Spinal cord (tissue), 10 donors: ENCODE data around the gene C21orf58. TPM values are rescaled to one million over a fixed set of nuclear protein-coding genes. Genes with fewer than 3 reads are reported as not detected.
A peak's percentile ranks its signal among the peaks of the same experiment; 100 is the strongest.

ENCODE experiments used
- DNase-seq, 6 donors: peaks; one replicate each; pipeline versions ENCODE4 v3.0.0 to v3.0.0-alpha.2; 2013 to 2015; ENCODE audit warnings: low spot score in 6 of 6, low read depth in 4 of 6
- H3K27ac ChIP-seq: one replicate; pipeline ENCODE4 v1.5.1; 2013; ENCODE audit warnings: low read depth, low read length, control low read depth
- H3K27me3 ChIP-seq: one replicate; pipeline ENCODE4 v1.6.1; 2013; ENCODE audit warnings: low read length; ENCODE audit not compliant: control insufficient read depth, insufficient read depth
- H3K36me3 ChIP-seq: one replicate; pipeline ENCODE4 v1.6.1; 2013; ENCODE audit warnings: low read length; ENCODE audit not compliant: control insufficient read depth, insufficient read depth
- H3K4me1 ChIP-seq: one replicate; pipeline ENCODE4 v1.6.1; 2013; ENCODE audit warnings: low read length; ENCODE audit not compliant: control insufficient read depth, insufficient read depth
- H3K4me3 ChIP-seq: one replicate; pipeline ENCODE4 v1.5.1; 2013; ENCODE audit warnings: low read depth, low read length, control low read depth
- H3K9me3 ChIP-seq: one replicate; pipeline ENCODE4 v1.6.1; 2013; ENCODE audit warnings: low read length; ENCODE audit not compliant: control insufficient read depth, insufficient read depth
- WGBS: methylation state at CpG from one replicate; pipeline ENCODE4 v1.1.5; 2013; ENCODE audit warnings: missing lambda C conversion rate; ENCODE audit not compliant: insufficient coverage; 5-methylcytosine and 5-hydroxymethylcytosine counted together
- polyA plus RNA-seq, 2 donors: library from polyadenylated mRNA; unstranded; fragments of 120-200 nt; gene quantifications; one replicate each; pipeline ENCODE4 v1.2.1, GENCODE V29; 2013; ENCODE audit not compliant: insufficient read length in 2 of 2
- total RNA-seq, 2 donors: library from RNA; depleted of rRNA in 1 of 2; stranded (reverse); fragments of 120-200 nt in 1 of 2; fragments of >200 nt in 1 of 2; gene quantifications; one replicate each; pipeline versions ENCODE4 v1.2.3 to v1.2.4, GENCODE V29; 2013 to 2014
- donor health status: healthy.

C21orf58 gene
- total and polyA plus RNA-seq, 4 donors, result 2.9 to 15.4 (median 9.5) TPM

DNA sequence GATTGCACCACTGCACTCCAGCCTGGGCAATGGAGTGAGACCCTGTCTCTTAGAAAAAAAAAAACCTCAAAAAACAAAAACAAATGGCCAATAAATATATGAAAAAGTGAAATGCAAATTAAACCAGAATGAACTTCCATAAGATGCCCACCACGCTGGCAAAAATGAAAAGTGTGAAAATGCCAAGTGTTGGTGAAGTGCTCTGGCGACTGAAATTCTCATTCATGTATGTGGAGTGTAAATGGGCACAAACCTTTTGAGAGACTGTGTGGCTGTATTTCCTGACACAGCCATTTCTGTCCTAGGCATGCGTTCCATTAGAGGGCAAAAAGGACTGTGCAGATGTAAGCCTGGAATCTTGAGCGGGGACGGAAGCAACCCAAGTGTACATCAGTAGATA lies 19.2 kb downstream of the C21orf58 start:
- no peak overlapping the region for H3K27ac ChIP-seq
- DNase-seq, result no peak
- H3K4me1 ChIP-seq, result no peaks in the 10 kb centered on the region
- H3K27me3 ChIP-seq, result no peaks in the 10 kb centered on the region
- no peaks in the 10 kb centered on the region for H3K9me3 ChIP-seq
- WGBS, result 100% methylated on average over 3 of the region's 5 CpGs
- no peak overlapping the region for H3K4me3 ChIP-seq
- H3K36me3 ChIP-seq, result peaks cover 45% of the 10 kb centered on the region

- Histone ChIP-seq H3K4me3 (no peak overlapping the region), H3K9me3 (no peaks in the 10 kb centered on the region), H3K27ac (no peak overlapping the region), H3K4me1 (peaks cover 11% of the 10 kb centered on the region), H3K27me3 (peaks cover 4% of the 10 kb centered on the region), H3K36me3 (peaks cover 41% of the 10 kb centered on the region)
- no peak for DNase-seq
- 92% methylated on average over 2 of the region's 14 CpGs for WGBS
Observed at GRCh38 chr21:46301759-46302158, 21.9 kb downstream of the C21orf58 start.

DNA sequence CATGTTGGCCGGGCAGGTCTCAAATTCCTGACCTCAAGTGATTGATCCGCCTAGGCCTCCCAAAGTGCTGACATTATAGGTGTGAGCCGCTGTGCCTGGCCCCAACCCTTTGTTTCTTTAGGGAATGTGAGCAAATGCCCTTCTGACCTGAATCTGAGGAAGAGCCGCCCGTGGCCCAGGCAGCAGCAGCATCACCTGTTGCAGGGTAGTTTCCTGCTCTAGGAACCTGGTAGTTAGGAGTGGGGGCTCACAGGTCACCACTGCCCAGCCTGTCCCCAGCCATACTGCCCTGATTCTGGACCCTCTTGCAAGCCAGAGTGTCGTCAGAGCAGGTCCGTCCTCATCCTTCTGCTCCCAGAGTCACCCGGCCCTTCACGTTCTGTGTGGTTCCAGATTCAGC lies 24.5 kb downstream of the C21orf58 start:
- peaks cover 26% of the 10 kb centered on the region for H3K4me1 ChIP-seq
- H3K27me3 ChIP-seq, result peaks cover 4% of the 10 kb centered on the region
- DNase-seq, result no peak
- H3K27ac ChIP-seq, result no peak overlapping the region
- no peak overlapping the region for H3K4me3 ChIP-seq
- H3K9me3 ChIP-seq, result no peaks in the 10 kb centered on the region
- 97% methylated on average over 9 of the region's 9 CpGs for WGBS
- H3K36me3 ChIP-seq, result peaks cover 32% of the 10 kb centered on the region

DNA sequence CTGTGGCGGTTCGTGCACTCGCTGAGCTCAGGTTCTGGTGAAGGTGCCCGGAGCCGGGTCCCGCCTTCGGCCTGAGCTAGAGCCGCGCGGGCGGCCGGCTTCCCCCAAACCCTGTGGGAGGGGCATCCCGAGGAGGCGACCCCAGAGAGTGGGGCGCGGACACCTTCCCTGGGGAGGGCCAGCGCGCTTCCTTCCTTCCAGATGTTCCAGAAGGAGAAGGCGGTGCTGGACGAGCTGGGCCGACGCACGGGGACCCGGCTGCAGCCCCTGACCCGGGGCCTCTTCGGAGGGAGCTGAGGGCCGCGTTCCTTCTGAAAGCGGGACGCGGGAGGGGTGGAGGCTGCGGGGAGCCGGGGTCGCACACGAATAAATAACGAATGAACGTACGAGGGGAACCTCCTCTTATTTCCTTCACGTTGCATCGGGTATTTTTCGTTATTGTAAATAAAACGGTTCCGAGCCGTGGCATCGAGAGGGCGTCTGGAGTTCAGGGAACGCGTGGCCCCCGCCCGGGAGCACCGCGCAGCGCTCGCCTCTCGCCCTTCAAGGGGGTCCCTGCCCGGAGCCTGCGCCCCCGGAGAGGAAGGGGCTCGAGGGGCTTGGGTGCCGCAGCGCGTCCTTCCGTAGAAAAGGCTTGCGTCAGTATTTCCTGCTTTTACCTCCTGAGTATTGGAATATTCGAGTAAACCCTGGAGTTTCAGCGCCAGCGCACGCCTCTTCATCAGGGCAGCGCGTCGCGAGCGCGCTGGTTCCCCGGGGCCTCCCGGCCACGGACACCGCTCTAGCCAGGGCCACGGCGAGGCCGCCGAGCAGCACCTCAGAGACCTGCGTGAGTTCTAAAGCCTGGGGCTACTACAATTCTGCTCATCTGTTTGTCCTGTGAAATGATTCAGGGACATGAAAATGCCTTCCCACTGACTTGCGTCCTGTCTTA lies 26.1 kb downstream of the C21orf58 start:
- peaks cover 26% of the 10 kb centered on the region for H3K4me1 ChIP-seq
- H3K36me3 ChIP-seq, result peaks cover 31% of the 10 kb centered on the region
- peak in 4 of 6 donors; percentile 13 to 56 (median 37) for DNase-seq
- H3K4me3 ChIP-seq, result peak overlapping the region; percentile 43
- WGBS, result 4% methylated on average over 81 of the region's 84 CpGs
- no peak overlapping the region for H3K27ac ChIP-seq
- peaks cover 4% of the 10 kb centered on the region for H3K27me3 ChIP-seq
- H3K9me3 ChIP-seq, result no peaks in the 10 kb centered on the region

- WGBS, result 79% methylated on average over 21 of the region's 29 CpGs
- Histone ChIP-seq H3K9me3 (no peaks in the 10 kb centered on the region), H3K27me3 (peaks cover 4% of the 10 kb centered on the region), H3K4me3 (no peak overlapping the region), H3K4me1 (peaks cover 26% of the 10 kb centered on the region), H3K36me3 (peaks cover 30% of the 10 kb centered on the region), H3K27ac (no peak overlapping the region)
- peak in 2 of 6 donors; percentile 11 to 66 for DNase-seq
Observed at GRCh38 chr21:46295996-46296752, 27.5 kb downstream of the C21orf58 start.

- no peaks in the 10 kb centered on the region for H3K9me3 ChIP-seq
- peaks cover 26% of the 10 kb centered on the region for H3K4me1 ChIP-seq
Observed at GRCh38 chr21:46295177-46295770, 28.4 kb downstream of the C21orf58 start.

GRCh38 chr21:46294647-46295176 lies 29.0 kb downstream of the C21orf58 start:
- Histone ChIP-seq H3K27ac (no peak overlapping the region), H3K4me1 (peaks cover 26% of the 10 kb centered on the region), H3K36me3 (peaks cover 22% of the 10 kb centered on the region), H3K27me3 (peaks cover 4% of the 10 kb centered on the region), H3K4me3 (no peak overlapping the region), H3K9me3 (no peaks in the 10 kb centered on the region)
- no peak for DNase-seq
- WGBS, result 78% methylated on average over 6 of the region's 10 CpGs

More at GRCh38 chr21:46295177-46295770, 28.4 kb downstream of the C21orf58 start:
- WGBS, result 52% methylated on average over 7 of the region's 9 CpGs
- peaks cover 28% of the 10 kb centered on the region for H3K36me3 ChIP-seq
- DNase-seq, result no peak
- H3K27me3 ChIP-seq, result peaks cover 4% of the 10 kb centered on the region
- no peak overlapping the region for H3K4me3 ChIP-seq
- no peak overlapping the region for H3K27ac ChIP-seq

- Histone ChIP-seq H3K4me1 (peaks cover 22% of the 10 kb centered on the region), H3K9me3 (no peaks in the 10 kb centered on the region), H3K27me3 (no peaks in the 10 kb centered on the region), H3K36me3 (peaks cover 17% of the 10 kb centered on the region), H3K4me3 (no peak overlapping the region), H3K27ac (no peak overlapping the region)
- no peak for DNase-seq
- WGBS, result 100% methylated on average over 1 of the region's 2 CpGs
Observed at GRCh38 chr21:46291561-46291960, 32.1 kb downstream of the C21orf58 start.

DNA sequence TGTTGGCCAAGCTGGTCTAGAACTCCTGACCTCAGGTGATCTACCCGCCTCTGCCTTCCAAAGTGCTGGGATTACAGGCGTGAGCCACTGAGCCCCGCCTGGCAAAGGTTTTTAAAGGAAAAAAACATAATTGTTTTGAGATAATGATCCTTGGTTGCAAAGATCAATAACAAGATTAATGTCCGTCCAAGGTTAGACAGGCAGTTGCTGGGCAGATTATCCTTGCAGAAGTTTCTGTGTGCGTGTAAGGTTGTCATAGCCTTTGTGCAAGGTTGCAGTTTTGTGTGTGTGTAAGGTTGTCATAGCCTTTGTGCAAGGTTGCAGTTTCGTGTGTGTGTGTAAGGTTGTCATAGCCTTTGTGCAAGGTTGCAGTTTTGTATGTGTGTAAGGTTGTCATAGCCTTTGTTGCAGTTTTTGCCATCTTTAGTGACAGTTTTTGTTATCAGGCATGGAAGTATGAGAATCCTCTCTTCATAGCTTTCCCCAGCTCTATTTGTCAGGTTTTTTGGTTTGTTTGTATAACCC lies 34.0 kb downstream of the C21orf58 start:
- Histone ChIP-seq H3K27ac (no peak overlapping the region), H3K36me3 (peaks cover 11% of the 10 kb centered on the region), H3K27me3 (no peaks in the 10 kb centered on the region), H3K4me1 (peaks cover 8% of the 10 kb centered on the region), H3K9me3 (no peaks in the 10 kb centered on the region), H3K4me3 (no peak overlapping the region)
- DNase-seq, result no peak
- 84% methylated on average over 5 of the region's 6 CpGs for WGBS
